GM18909 (cell line): Measurements from ENCODE around the gene JUND.
A peak's percentile ranks its signal among the peaks of the same experiment; 100 is the strongest.
"Not testable (repeated sequence)": the region's sequence is repeated elsewhere in the genome, so short reads cannot be mapped to it uniquely, and the experiment has no call there.

Experiments
- ATAC-seq: cut with Tn5 transposase; IDR thresholded peaks from one replicate; pipeline ENCODE4 v1.9.1; 2021; ENCODE audit warnings: mild to moderate bottlenecking; ENCODE audit not compliant: unreplicated experiment, poor library complexity

Gene JUND

GRCh38 chr19:18281082-18282020, at the start of gene JUND:
TSS of gene JUND (minus strand) at chr19:18281622. CDS start at chr19:18281484, 138 bp downstream.
- peak; percentile 63 for ATAC-seq

DNA sequence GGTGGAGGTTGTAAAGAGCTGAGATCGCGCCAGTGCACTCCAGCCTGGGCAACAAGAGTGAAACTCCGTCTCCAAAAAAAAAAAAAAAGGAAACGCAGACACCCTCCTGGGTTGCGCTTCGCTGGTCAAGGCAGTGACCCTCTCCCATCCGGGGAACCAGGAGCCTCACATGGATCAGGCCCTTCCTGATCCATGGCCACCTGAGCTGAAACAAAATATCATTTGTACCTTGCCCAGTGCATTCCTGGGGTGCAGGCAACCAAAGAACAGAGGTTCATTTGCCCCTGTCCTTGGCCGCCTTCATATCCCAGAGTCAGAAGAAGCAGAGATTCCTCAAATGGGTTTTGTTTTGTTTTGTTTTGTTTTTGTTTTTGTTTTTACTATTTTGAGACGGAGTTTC, 49.4 kb upstream of the JUND start:
- ATAC-seq, result no peak

DNA sequence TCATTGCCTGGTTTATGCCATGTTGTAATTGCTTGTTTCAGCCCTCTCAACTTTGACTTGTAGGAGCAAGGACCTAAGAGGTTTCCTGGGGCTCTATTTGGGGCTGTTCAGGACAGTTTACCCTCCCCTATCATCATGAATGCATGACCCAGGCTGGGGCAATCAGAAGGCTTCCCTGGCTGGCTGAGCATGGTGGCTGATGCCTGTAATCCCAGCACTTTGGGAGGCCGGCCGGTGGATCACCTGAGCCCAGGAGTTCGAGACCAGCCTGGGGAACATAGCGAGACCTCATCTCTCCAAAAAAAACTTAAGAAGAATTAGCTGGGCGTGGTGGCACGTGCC, 47.6 kb upstream of the JUND start:
- no peak for ATAC-seq

GRCh38 chr19:18328340-18329034, 47.1 kb upstream of the JUND start:
- ATAC-seq, result peak; percentile 81

- ATAC-seq, result no peak
These were observed 45.4 kb upstream of the JUND start for GRCh38 chr19:18326772-18327171.

GRCh38 chr19:18324373-18324731, 42.9 kb upstream of the JUND start:
- ATAC-seq, result not testable (repeated sequence)

DNA sequence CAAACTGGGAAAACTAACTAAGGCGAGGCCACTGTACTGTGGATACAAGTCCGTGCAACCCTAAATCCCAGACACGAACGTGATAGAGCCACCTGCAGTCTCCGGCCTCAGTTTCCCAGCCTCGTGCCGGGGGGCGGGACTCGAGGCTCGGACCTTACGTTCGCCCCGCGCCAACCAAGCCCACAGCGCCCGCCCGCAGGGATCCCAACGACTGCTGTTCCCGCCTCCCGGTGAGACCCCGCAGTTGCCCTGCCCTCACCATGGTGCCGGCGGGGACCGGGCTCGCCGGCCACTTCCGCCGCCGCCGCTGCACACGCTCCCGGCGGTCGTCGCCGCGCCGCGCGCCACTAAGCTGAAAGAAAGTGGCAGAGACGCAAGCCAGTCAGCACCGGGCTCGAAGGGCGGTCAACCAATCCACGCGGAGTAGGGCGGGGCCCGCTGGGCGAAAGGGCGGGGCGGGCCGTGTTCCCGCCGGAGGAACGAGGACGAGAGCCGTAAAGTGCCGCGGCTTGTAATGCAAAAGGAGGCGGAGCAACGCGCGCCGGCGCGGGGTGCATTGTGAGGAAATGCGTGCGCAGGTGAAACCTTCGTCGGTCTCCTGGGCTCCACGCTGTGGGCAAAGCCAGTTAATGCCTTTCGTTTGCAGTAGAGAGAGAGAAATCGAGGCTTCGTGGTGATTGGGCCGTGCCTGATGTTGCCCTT, 41.5 kb upstream of the JUND start, which contains the start of gene LSM4:
Gene LSM4 (minus strand): TSS at position 318 of the 702 bp plus-strand sequence. CDS start 56 bp downstream, at position 262.
- peak; percentile 92 for ATAC-seq

GRCh38 chr19:18322318-18322758, 40.9 kb upstream of the JUND start:
- ATAC-seq, result no peak

- ATAC-seq, result no peak
These were observed 40.3 kb upstream of the JUND start for GRCh38 chr19:18321734-18322102.

- ATAC-seq, result no peak
These were observed 39.7 kb upstream of the JUND start for GRCh38 chr19:18320865-18321733.

GRCh38 chr19:18319591-18320135, 38.2 kb upstream of the JUND start:
- no peak for ATAC-seq

DNA sequence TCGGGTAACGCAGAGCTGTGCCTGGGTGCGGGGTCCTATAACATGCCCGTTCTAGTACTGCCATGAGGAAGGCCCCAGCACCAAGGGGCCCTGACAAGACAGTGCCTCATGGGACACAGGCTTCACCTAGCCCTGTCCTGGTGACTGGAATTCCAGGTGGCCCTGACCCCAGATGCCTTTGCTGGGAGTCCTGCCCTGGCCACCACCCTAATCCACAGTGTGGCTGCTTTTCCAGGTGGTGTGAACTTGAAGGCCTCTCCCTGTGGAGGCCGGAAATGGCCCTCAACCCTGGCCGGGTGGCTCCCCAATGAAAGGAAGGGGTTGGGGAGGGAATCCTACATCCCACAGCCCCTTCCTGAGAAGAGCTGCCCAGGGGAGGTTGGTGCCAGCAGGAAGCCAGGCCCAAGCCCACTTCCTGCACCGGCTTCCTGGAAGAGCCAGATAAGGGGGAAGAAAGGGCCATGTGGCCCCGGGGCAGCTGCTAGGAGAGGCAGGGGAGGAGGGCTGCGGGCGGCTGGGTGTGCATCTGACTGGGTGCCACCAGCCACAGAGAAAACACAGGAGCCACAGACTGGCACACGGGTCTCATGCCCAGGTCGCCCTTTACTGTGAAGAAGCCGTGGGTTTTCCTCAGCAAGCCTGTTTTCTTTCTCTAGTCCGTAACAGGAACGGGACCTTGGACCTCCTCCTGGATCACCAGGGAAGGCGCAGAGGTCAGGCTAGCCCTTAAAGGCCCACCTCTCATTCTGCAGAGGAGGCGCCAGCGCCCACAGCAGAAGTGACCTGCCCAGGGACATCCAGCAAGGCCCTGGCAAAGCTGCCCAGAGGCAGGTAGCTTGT, 36.8 kb upstream of the JUND start:
- ATAC-seq, result no peak

DNA sequence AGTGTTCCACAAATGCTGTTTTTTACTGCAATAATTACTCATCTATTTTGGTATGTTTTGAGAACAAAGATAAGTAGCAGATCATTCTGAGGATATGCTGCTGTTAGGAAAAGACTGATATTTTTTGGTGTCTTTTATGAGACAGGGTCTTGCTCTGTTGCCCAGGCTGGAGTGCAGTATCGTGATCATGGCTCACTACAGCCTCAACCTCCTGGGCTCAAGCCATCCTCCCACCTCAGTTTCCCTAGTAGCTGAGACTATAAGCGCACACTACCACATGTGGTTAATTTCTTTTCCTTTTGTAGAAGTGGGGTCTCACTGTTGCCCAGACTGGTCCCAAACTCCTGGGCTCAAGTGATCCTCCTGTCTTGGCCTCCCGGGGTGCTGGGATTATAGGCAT, 32.0 kb upstream of the JUND start:
- ATAC-seq, result no peak

GRCh38 chr19:18312092-18312534, 30.7 kb upstream of the JUND start:
- ATAC-seq, result no peak

DNA sequence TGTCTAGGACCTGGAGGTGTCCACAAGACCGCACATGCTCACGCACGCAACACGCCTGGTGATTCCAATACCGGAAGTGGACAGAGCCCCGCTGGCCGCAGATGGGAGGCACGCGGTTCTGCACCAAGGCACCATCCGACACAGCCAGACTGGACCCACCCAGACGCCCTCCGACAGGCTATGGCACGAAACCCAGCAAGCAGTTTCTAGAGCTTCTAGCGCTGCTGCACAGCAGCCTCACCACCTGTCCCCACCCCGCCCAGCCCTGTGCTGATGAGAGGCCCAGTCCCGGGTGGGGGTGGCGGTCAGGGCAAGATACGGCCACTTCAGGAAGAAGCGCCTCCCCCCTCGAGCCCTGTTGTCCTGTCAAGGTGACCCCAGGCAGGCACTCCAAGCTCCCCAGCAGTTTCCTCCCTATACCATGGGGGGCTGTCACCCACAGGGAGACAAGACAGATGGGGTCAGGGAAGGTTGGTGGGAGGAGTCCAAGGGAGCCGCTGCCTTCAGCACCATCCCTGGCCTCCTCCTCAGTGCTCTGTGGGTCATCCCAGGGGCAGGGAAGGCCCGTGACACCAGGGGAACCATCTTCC, 30.2 kb upstream of the JUND start:
- ATAC-seq, result no peak

DNA sequence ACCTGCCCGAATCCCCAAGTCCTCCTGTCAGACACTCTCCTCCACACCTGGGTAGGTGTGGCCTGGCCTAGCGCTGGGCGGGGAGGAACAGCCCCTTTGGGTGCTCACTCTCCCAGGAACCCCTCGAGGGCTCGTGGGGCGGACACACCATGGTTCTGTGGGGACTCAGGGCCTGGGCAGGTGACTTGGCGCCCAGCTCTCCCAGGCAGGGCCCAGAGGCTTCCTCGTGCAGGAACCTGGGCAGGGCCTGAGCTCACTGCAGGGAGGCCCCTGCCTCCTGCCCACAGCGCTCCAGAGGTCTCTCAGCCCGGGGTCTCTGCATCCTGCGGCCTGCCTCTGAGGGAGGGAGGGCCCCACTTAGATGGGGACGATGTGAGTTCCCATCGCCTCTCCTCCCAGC, 29.5 kb upstream of the JUND start:
- ATAC-seq, result no peak

GRCh38 chr19:18310118-18310909, 28.9 kb upstream of the JUND start:
- no peak for ATAC-seq
